Lower leg skin (tissue), 3 donors: ENCODE results near the gene SLC8A2.

Experiments
- CTCF ChIP-seq, 3 donors: fragments of 450-650 bp; IDR thresholded peaks; one replicate each; pipeline ENCODE4 v1.5.1; 2016; ENCODE audit warnings: antibody characterized with exemption in 3 of 3, mild to moderate bottlenecking in 3 of 3, moderate library complexity in 2 of 3
- POLR2A ChIP-seq, 2 donors: fragments of 450-650 bp; IDR thresholded peaks; one replicate each; pipeline ENCODE4 v1.6.1; 2016 to 2017; ENCODE audit warnings: antibody characterized with exemption in 2 of 2, mild to moderate bottlenecking in 1 of 2, moderate library complexity in 1 of 2

- TF ChIP-seq CTCF (IDR thresholded peaks at IDR 0.05) (no peak), POLR2A (IDR thresholded peaks at IDR 0.05) (no peak)
Observed at GRCh38 chr19:47499863-47500830, 28.5 kb upstream of the SLC8A2 start.
